Measurements from ENCODE around the gene LOXL1. TPM values are rescaled to one million over a fixed set of nuclear protein-coding genes. Genes with fewer than 3 reads are reported as not detected.

The LOXL1 gene
- total and polyA plus RNA-seq, 8 donors = 22.3 to 195 (median 140) TPM

- TF ChIP-seq, protein P1, sequence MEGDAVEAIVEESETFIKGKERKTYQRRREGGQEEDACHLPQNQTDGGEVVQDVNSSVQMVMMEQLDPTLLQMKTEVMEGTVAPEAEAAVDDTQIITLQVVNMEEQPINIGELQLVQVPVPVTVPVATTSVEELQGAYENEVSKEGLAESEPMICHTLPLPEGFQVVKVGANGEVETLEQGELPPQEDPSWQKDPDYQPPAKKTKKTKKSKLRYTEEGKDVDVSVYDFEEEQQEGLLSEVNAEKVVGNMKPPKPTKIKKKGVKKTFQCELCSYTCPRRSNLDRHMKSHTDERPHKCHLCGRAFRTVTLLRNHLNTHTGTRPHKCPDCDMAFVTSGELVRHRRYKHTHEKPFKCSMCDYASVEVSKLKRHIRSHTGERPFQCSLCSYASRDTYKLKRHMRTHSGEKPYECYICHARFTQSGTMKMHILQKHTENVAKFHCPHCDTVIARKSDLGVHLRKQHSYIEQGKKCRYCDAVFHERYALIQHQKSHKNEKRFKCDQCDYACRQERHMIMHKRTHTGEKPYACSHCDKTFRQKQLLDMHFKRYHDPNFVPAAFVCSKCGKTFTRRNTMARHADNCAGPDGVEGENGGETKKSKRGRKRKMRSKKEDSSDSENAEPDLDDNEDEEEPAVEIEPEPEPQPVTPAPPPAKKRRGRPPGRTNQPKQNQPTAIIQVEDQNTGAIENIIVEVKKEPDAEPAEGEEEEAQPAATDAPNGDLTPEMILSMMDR (IDR thresholded peaks at IDR 0.05) = no peak
- ATAC-seq (no peak), DNase-seq (no peak)
- intact Hi-C loops (cut with DNase I) = no loop called here
- Histone ChIP-seq H3K4me1 (peaks cover 15 to 19% of the 10 kb centered on the region in 2 donors), H3K36me3 (no peaks in the 10 kb centered on the region), H3K4me3 (no peak overlapping the region), H3K27ac (no peak overlapping the region), H3K27me3 (no peaks in the 10 kb centered on the region), H3K9me3 (no peaks in the 10 kb centered on the region)
These were observed 29.1 kb downstream of the LOXL1 start for GRCh38 chr15:73955326-73955725.

GRCh38 chr15:73955861-73956742 is 29.8 kb downstream of the LOXL1 start:
- no peaks in the 10 kb centered on the region for H3K36me3 ChIP-seq
- ATAC-seq (no peak), DNase-seq (no peak)
- H3K4me3 ChIP-seq = no peak overlapping the region
- peaks cover 9 to 14% of the 10 kb centered on the region in 2 donors for H3K4me1 ChIP-seq
- H3K9me3 ChIP-seq = no peaks in the 10 kb centered on the region
- TF ChIP-seq, protein P1 (IDR thresholded peaks at IDR 0.05) = no peak
- no peaks in the 10 kb centered on the region for H3K27me3 ChIP-seq
- intact Hi-C loops (cut with DNase I) = no loop called here
- H3K27ac ChIP-seq = no peak overlapping the region

- peak; percentile 64 for ATAC-seq
These were observed 30.5 kb downstream of the LOXL1 start for GRCh38 chr15:73956743-73957135.

GRCh38 chr15:73957276-73957675 is 31.0 kb downstream of the LOXL1 start:
- TF ChIP-seq, protein P1 (IDR thresholded peaks at IDR 0.05) = no peak
- no peaks in the 10 kb centered on the region for H3K27me3 ChIP-seq
- no peak overlapping the region for H3K4me3 ChIP-seq
- H3K9me3 ChIP-seq = no peaks in the 10 kb centered on the region
- peaks cover 0 to 5% of the 10 kb centered on the region in 2 donors for H3K4me1 ChIP-seq
- H3K27ac ChIP-seq = no peak overlapping the region
- intact Hi-C loops (cut with DNase I) = no loop called here
- no peaks in the 10 kb centered on the region for H3K36me3 ChIP-seq
- ATAC-seq (no peak), DNase-seq (no peak)

More at GRCh38 chr15:73956743-73957135, 30.5 kb downstream of the LOXL1 start:
- TF ChIP-seq, protein P1 (IDR thresholded peaks at IDR 0.05) = no peak
- no peak overlapping the region for H3K27ac ChIP-seq
- intact Hi-C loops (cut with DNase I) = no loop called here
- H3K4me3 ChIP-seq = no peak overlapping the region
- DNase-seq = peak in 1 of 4 donors; percentile 61
- H3K4me1 ChIP-seq = peaks cover 3 to 10% of the 10 kb centered on the region in 2 donors
- no peaks in the 10 kb centered on the region for H3K9me3 ChIP-seq
- H3K36me3 ChIP-seq = no peaks in the 10 kb centered on the region
- no peaks in the 10 kb centered on the region for H3K27me3 ChIP-seq

- Histone ChIP-seq H3K4me3 (no peak overlapping the region), H3K27me3 (no peaks in the 10 kb centered on the region), H3K27ac (no peak overlapping the region), H3K9me3 (no peaks in the 10 kb centered on the region), H3K4me1 (no peaks in the 10 kb centered on the region), H3K36me3 (no peaks in the 10 kb centered on the region)
- DNase-seq = no peak
- ATAC-seq = no peak
- intact Hi-C loops (cut with DNase I) = no loop called here
- TF ChIP-seq, protein P1 (IDR thresholded peaks at IDR 0.05) = no peak
These were observed 31.5 kb downstream of the LOXL1 start for GRCh38 chr15:73957785-73958184.

Measured in left lung (tissue), 10 donors.